Activated CD4-positive, alpha-beta T cell treated with anti-CD3 and anti-CD28 coated beads, Interleukin-2, Interleukin-4, amounts not matched to agents 100 ng/mL and 50 ng/mL, durations not matched to agents 16 hours and 8 hours (primary cell): ENCODE results near the gene DHX15.

ENCODE experiments used
- DNase-seq: peaks from one replicate; pipeline ENCODE4 v3.0.0-alpha.2; 2020; ENCODE audit warnings: low spot score

The DHX15 gene

DNA sequence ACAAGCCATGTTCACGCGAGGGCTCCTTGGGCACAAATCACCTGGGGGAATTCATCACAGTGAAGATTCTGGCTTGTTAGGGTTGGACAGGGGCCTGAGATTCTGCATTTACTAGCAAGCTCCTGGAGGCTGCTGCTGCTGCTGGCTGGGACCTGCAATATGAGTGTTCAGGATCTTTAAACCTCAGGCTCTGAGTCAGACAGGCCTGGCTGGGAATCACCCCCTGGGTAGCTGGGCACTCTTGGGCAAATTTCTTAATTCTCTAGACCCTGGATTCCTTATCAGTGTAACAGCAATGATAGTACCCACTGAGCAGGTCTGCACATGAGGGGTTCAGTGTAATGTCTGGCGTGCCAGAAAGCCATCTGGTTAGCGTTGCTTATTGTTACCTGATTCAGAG, 101.5 kb downstream of the DHX15 start:
- DNase-seq, result no peak

DNA sequence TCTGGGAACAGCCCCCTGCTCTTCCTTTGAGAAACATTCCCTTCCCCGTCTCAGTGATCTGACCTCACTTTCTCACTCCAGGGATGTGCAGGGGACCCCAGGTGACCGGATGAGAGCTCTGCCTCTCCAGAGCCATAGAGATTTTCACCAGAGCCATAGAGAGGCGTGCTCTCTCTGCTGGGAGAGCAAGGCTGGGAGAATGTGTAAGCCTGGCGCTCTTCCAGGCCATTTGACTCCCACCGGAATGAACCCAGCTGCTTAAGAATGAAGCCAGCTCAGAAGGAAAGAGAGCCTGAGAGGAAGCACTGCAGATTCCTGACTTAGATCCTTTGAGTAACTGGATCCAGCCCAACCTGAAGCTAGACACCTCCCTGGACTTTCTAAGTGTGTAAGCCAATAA, 106.4 kb downstream of the DHX15 start:
- DNase-seq, result no peak
